ENCODE measurements around the gene SEMA3G.

SEMA3G gene

DNA sequence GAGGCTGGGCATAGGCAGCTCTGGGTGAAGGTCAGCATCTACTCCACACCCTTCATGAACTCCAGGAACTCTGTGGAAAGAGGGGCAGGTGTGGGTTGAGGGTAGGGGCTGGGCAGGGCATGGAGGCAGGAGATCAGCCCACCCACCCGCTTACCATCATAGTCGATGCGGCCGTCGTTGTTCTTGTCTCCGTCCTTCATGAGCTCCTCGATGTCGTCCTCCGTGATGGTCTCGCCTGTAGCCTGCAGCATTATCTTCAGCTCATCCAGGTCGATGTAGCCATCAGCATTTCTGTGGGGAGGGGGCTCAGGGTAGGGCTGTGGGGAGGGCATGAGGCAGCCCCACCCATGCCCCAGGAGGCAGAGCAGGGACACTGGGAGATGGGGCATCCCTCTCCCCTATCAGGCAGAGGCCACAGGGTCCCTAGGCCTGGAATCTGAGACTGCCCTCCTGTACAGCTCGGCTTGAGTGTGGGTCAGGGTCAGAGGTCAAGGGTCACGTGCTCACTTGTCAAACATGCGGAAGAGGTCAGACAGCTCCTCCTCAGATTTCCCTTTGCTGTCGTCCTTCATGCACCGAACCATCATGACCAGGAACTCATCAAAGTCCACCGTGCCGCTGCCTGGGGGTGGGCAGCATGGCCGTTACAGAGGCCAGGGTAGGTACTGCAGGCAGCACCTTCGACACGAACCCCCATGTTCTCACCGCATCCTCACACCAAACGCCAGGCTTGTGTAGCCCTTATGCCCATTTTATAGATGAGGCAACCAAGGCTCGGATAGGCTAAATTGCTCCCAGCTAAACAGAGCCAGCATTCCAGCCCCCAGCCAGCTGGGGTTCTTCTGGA lies 6.6 kb upstream of the SEMA3G start:
- Histone ChIP-seq H3K9me3 (ENCODE audit: control insufficient read depth, insufficient read depth, low read depth, low read length) (no peaks in the 10 kb centered on the region), H3K27me3 (ENCODE audit: control insufficient read depth, insufficient read depth, low read length) (no peaks in the 10 kb centered on the region), H3K4me1 (ENCODE audit: control insufficient read depth, insufficient read depth, low read length) (peaks cover 36% of the 10 kb centered on the region), H3K9ac (ENCODE audit: low read length) (no peak overlapping the region), H3K36me3 (ENCODE audit: control insufficient read depth, insufficient read depth, low read length) (no peaks in the 10 kb centered on the region), H3K4me3 (ENCODE audit: low read depth, low read length) (no peak overlapping the region), H3K27ac (ENCODE audit: low read depth, low read length) (no peak overlapping the region)

DNA sequence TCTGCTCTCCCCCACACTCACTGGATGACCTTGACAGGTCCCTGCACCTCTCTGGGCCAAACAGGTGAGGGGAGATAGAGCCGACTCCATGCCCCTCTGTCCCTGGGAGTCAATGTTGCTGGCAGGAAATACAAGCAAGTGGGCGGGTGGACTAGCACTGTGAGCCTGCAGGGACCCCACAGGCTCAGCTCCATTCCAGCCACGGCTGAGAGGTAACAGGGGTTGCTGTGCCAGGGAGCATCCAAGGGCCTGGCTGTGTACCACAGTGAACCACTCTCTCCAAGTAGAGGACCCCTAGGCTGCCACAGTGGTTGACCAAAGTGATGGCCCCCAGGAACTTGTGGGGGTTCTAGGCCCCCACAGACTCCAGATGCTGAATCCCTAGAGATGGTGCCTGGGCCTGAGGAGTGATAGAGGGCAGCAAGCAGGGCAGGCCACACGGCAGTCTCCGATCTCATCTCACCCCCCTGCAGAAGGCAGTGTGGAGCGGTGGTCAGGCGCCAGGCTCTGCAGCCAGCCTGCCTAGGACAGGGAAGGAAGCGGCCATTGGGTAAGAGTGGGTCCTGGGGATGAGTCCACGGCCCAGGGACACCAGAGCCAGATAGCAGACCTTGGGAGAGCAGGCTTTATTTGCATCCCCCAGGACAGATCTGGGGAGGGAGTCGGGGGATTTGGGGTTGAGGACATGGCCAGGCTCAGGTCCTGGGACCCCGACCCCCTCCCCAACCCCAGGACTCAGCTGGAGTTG lies 5.8 kb upstream of the SEMA3G start:
- Histone ChIP-seq H3K27ac (ENCODE audit: low read depth, low read length) (no peak overlapping the region), H3K4me1 (ENCODE audit: control insufficient read depth, insufficient read depth, low read length) (peaks cover 34% of the 10 kb centered on the region), H3K36me3 (ENCODE audit: control insufficient read depth, insufficient read depth, low read length) (no peaks in the 10 kb centered on the region), H3K9ac (ENCODE audit: low read length) (no peak overlapping the region), H3K4me3 (ENCODE audit: low read depth, low read length) (no peak overlapping the region), H3K27me3 (ENCODE audit: control insufficient read depth, insufficient read depth, low read length) (no peaks in the 10 kb centered on the region), H3K9me3 (ENCODE audit: control insufficient read depth, insufficient read depth, low read depth, low read length) (no peaks in the 10 kb centered on the region)

DNA sequence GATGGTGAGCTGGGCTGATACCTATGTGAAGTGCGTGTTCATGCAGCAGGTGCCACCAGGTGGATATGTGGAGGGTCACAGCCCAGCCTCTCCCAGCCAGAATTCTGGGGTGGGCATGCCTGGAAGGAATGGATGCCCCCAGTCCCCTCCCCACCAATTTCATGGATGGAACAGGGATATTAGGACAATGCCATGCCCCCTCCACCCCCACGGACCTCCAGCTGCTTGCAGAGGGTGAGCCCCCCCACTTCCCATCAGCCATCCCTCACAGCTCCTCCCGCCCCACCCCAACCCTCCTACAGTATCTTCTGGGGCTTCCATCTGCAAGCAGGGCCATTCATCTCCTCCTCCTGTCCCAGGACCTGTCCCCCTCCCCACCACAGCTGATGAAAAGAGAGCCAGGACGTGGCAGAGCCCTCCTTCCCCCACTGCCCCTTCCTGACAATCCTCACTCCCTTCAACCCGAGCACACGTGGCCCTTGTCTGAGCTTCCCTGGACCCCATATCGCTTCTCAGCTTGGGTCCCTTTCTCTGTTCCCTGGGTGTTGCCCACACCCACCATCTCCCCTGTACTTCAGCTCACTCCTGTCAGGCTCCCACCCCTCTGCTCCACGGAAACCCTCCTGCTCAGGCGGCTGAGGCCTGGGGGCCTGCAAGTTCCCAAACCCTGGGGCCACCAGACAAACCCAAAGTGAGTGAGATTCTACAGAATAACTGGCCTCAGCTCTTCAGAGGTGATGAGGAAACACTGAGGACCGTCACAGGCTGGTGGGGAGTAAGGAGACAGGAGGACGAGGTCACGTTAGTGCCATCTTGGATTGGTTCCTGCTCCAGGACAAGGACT lies 2.8 kb upstream of the SEMA3G start:
- H3K4me1 ChIP-seq (ENCODE audit: control insufficient read depth, insufficient read depth, low read length), result peaks cover 22% of the 10 kb centered on the region
- no peak overlapping the region for H3K4me3 ChIP-seq (ENCODE audit: low read depth, low read length)
- no peaks in the 10 kb centered on the region for H3K9me3 ChIP-seq (ENCODE audit: control insufficient read depth, insufficient read depth, low read depth, low read length)
- no peak overlapping the region for H3K9ac ChIP-seq (ENCODE audit: low read length)
- no peak overlapping the region for H3K27ac ChIP-seq (ENCODE audit: low read depth, low read length)
- no peaks in the 10 kb centered on the region for H3K36me3 ChIP-seq (ENCODE audit: control insufficient read depth, insufficient read depth, low read length)
- H3K27me3 ChIP-seq (ENCODE audit: control insufficient read depth, insufficient read depth, low read length), result no peaks in the 10 kb centered on the region

DNA sequence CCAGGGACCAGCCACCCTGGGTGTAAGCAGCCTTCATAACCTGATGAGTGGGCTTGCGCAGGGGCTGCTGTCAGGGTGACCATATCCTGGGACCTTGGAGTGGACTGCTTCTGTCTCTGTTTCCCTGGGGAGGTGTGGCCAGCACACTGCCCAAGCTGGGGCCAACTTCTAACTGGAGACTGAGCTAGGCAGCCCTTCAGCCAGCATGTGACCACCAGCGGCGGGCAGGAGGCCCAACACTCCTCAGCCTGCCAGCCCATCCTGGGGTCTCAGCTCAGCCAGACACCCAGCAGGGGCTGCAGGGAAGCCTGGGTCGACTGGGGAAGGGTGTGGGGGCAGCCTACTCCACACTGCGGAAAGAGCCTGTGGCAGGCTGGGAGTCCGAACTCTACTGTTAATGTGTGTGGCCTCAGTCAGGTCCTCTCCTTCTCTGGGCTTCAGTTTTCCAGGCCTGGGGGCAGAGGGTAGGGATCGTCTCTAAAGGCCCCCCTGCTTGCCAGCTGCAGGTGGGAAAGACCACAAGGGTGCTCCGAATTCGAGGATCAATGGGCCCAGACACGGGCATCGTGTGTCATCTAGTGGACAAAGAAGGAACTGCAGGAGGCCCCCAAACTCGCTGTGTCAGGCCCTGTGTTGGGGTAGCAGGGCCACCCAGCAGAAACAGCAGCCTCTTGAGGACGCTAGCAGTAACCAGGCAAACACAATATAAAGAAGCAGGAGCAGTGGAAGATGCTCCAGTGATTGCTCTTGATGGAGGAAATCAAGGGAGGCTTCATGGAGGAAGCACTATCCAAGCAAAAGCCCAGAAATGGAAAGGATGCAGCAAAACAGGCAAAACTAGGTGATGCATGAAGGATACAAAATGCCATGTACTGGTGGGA lies 2.0 kb upstream of the SEMA3G start:
- Histone ChIP-seq H3K36me3 (ENCODE audit: control insufficient read depth, insufficient read depth, low read length) (no peaks in the 10 kb centered on the region), H3K27ac (ENCODE audit: low read depth, low read length) (no peak overlapping the region), H3K27me3 (ENCODE audit: control insufficient read depth, insufficient read depth, low read length) (no peaks in the 10 kb centered on the region), H3K4me1 (ENCODE audit: control insufficient read depth, insufficient read depth, low read length) (peaks cover 18% of the 10 kb centered on the region), H3K9ac (ENCODE audit: low read length) (no peak overlapping the region), H3K9me3 (ENCODE audit: control insufficient read depth, insufficient read depth, low read depth, low read length) (no peaks in the 10 kb centered on the region), H3K4me3 (ENCODE audit: low read depth, low read length) (no peak overlapping the region)

DNA sequence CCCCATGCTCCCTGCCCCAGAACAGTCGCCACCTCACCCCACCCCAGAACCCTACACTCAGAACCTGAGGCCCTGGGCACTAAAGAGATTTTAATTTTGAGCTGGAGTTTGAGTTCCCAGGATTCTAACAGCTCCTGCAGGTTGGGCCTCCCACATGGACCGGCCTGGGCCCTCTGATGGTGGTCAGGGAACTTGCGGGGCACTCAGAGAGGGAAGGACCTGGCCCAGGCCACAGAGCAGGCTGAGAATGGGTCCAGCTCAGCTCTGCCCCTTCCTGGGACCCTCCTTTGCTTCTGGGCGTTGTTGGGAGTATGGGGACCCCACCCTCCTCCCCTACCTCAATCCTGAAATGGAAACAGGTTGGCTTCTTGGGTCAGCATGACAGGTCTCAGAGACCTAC lies 1.1 kb upstream of the SEMA3G start:
- Histone ChIP-seq H3K36me3 (ENCODE audit: control insufficient read depth, insufficient read depth, low read length) (no peaks in the 10 kb centered on the region), H3K9ac (ENCODE audit: low read length) (no peak overlapping the region), H3K4me1 (ENCODE audit: control insufficient read depth, insufficient read depth, low read length) (peaks cover 18% of the 10 kb centered on the region), H3K9me3 (ENCODE audit: control insufficient read depth, insufficient read depth, low read depth, low read length) (no peaks in the 10 kb centered on the region), H3K27ac (ENCODE audit: low read depth, low read length) (no peak overlapping the region), H3K4me3 (ENCODE audit: low read depth, low read length) (no peak overlapping the region), H3K27me3 (ENCODE audit: control insufficient read depth, insufficient read depth, low read length) (no peaks in the 10 kb centered on the region)

DNA sequence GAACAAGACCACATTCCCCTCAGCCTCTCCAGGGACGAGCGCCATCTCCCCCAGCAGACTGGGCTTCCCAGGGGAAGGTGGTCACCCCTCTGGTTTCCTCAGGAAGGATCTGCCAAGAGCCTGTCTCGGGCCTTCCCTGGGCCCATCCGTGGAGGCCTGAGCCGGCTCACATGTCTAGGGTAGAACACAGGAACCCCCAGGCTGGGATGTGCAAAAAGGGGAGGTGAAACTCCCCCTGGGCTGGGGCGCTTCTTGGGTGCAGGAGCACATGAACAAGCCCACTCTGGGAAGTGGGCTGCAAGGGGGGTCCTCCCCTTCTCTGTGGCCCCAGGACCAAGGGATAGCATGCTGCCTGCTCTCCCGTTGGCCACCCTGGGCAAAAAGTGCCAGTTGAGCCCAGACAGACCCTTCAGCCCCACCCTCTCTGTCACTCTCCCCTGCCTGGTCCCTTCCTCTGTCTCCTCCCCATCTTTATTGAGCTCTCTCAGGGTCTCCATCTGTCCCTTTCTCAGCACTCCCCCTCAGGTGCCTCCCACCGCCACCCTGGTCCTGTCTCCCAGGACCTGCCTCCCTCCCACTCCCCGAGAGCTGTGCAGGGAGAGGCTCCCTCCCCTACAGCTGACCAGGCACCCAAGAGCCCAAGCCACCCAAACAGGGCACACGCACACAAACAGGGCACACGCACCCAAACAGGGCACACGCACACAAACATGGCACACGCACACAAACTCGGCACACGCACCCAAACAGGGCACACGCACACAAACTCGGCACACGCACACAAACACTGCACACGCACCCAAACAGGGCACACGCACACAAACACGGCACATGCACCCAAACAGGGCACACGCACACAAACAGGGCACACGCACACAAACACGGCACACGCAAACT lies 864 bp downstream of the SEMA3G start:
- Histone ChIP-seq H3K9ac (ENCODE audit: low read length) (peak overlapping the region; percentile 10), H3K27ac (ENCODE audit: low read depth, low read length) (no peak overlapping the region), H3K36me3 (ENCODE audit: control insufficient read depth, insufficient read depth, low read length) (no peaks in the 10 kb centered on the region), H3K27me3 (ENCODE audit: control insufficient read depth, insufficient read depth, low read length) (no peaks in the 10 kb centered on the region), H3K4me3 (ENCODE audit: low read depth, low read length) (peak overlapping the region; percentile 48), H3K4me1 (ENCODE audit: control insufficient read depth, insufficient read depth, low read length) (peaks cover 10% of the 10 kb centered on the region), H3K9me3 (ENCODE audit: control insufficient read depth, insufficient read depth, low read depth, low read length) (no peaks in the 10 kb centered on the region)

DNA sequence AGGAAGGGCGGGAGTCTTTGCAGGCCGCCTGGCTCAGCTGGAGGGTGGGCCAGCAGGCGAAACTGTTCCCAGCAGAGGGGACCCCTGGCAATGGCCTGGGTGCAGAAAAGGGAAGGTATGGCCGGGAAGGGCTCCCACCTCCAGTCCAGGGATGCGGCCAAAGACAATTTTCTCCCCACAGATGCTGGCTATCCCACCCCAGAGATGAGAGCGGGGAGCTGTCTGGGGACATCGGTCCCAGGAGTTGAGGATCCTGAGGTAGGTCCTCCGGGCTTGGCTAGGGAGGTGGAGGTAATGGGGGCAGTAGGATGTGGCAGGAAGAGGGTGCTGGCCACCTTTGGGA lies 1.7 kb downstream of the SEMA3G start:
- Histone ChIP-seq H3K9ac (ENCODE audit: low read length) (no peak overlapping the region), H3K27ac (ENCODE audit: low read depth, low read length) (no peak overlapping the region)

DNA sequence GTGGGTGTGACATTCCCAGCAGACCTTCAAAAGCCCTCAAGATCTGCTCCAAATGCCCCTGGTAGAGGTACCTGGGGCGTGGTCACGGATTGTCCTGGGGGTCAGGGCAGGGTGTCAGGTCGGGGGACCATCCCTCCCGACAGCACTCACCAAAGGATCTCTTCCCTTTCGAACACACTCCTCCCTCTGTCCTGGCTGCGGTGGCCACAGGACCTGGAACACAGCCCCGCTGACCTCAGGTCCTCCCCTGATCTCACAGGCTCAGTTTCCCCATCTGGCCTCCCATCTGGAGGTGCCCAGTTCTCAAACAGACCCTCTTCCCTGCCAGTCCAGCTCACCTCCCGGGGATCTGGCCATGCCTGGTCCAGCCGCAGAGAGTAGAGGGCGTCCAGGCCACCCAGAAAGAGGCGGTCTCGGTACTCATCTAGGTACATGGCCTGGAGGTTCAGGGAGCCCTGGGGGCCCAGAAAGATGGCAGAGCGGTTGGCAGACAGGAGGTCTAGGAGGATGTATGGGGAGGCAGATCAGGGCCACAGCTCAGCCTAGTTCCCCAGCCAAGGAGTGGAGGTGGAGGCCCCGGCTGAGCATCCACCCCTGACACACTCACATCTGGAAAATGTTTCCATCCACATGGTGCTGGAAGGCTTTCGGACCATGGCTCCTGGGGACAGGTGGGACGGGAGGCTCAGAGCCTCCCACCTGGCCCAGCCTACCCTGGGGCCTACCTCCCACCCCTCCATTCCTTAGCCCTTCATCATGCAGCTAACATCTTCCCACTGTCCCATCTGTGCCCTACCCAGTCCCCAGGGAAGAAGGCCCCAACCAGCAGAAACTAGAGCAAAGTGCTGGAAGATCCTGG lies 2.3 kb downstream of the SEMA3G start:
- Histone ChIP-seq H3K27ac (ENCODE audit: low read depth, low read length) (no peak overlapping the region), H3K4me1 (ENCODE audit: control insufficient read depth, insufficient read depth, low read length) (peaks cover 10% of the 10 kb centered on the region), H3K36me3 (ENCODE audit: control insufficient read depth, insufficient read depth, low read length) (no peaks in the 10 kb centered on the region), H3K27me3 (ENCODE audit: control insufficient read depth, insufficient read depth, low read length) (no peaks in the 10 kb centered on the region), H3K9me3 (ENCODE audit: control insufficient read depth, insufficient read depth, low read depth, low read length) (no peaks in the 10 kb centered on the region), H3K9ac (ENCODE audit: low read length) (no peak overlapping the region), H3K4me3 (ENCODE audit: low read depth, low read length) (no peak overlapping the region)

More for the DNA sequence above, 1.7 kb downstream of the SEMA3G start:
- Histone ChIP-seq H3K27me3 (ENCODE audit: control insufficient read depth, insufficient read depth, low read length) (no peaks in the 10 kb centered on the region), H3K4me3 (ENCODE audit: low read depth, low read length) (no peak overlapping the region), H3K9me3 (ENCODE audit: control insufficient read depth, insufficient read depth, low read depth, low read length) (no peaks in the 10 kb centered on the region), H3K36me3 (ENCODE audit: control insufficient read depth, insufficient read depth, low read length) (no peaks in the 10 kb centered on the region), H3K4me1 (ENCODE audit: control insufficient read depth, insufficient read depth, low read length) (peaks cover 10% of the 10 kb centered on the region)

DNA sequence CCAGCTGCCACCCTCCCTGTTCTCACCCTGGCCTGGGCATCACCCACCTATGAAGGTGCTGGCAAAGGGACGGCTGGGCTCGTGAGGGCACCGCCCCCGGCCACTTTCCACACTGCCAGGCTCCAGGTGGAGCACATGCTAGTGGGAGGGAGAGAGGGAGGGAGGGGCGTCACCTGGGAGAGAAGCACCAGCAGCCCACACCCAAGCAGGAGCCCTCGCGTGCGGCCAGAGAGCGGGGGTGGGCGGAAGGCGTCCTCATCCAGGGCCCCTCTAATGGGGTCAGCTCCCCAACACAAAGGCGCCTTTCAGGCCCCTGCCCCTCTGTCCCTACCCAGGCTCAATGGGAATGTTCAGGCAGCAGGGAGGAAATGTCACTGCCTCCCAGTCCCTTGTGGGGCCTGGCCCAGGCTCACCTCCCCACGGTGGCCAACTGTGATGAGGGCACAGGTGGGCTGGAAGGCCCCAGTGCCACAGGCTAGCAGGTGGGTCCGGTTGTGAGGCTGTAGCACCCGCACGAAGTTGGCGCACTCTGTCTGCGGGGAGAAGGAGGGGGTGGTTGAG lies 3.1 kb downstream of the SEMA3G start:
- Histone ChIP-seq H3K36me3 (ENCODE audit: control insufficient read depth, insufficient read depth, low read length) (no peaks in the 10 kb centered on the region), H3K4me3 (ENCODE audit: low read depth, low read length) (no peak overlapping the region), H3K9ac (ENCODE audit: low read length) (no peak overlapping the region), H3K9me3 (ENCODE audit: control insufficient read depth, insufficient read depth, low read depth, low read length) (no peaks in the 10 kb centered on the region), H3K4me1 (ENCODE audit: control insufficient read depth, insufficient read depth, low read length) (peaks cover 12% of the 10 kb centered on the region), H3K27me3 (ENCODE audit: control insufficient read depth, insufficient read depth, low read length) (no peaks in the 10 kb centered on the region), H3K27ac (ENCODE audit: low read depth, low read length) (no peak overlapping the region)
